PFSK-1 (cell line): ENCODE results near the gene CPTP.

Experiments used
- FOXP2 ChIP-seq: optimal IDR thresholded peaks from 2 replicates; pipeline ENCODE3; 2011; ENCODE audit warnings: borderline replicate concordance, control low read depth, inconsistent platforms; ENCODE audit not compliant: insufficient read depth; ENCODE audit errors: extremely low read length, extremely low read depth
- POLR2AphosphoS5 ChIP-seq: IDR thresholded peaks from 2 replicates; pipeline ENCODE4 v1.6.1; 2012; ENCODE audit warnings: low read depth, mild to moderate bottlenecking, control low read depth, low read length, moderate library complexity
- REST ChIP-seq, 2 experiments: IDR thresholded peaks; 2 replicates each; pipeline versions ENCODE4 v1.6.1 to v1.8.0; 2011 to 2012; ENCODE audit warnings: low read depth in 2 of 2, low read length in 2 of 2, control low read depth in 1 of 2, inconsistent platforms in 1 of 2, mild to moderate bottlenecking in 1 of 2, moderate library complexity in 1 of 2; ENCODE audit not compliant: insufficient read depth in 1 of 2
- SIN3A ChIP-seq: IDR thresholded peaks from 2 replicates; pipeline ENCODE4 v1.6.1; 2012; ENCODE audit warnings: mild to moderate bottlenecking, low read length, moderate library complexity, borderline replicate concordance; ENCODE audit not compliant: insufficient read depth
- TAF1 ChIP-seq: IDR thresholded peaks from 2 replicates; pipeline ENCODE4 v1.6.1; 2012; ENCODE audit warnings: low read length, control low read depth, borderline replicate concordance; ENCODE audit not compliant: insufficient read depth

DNA sequence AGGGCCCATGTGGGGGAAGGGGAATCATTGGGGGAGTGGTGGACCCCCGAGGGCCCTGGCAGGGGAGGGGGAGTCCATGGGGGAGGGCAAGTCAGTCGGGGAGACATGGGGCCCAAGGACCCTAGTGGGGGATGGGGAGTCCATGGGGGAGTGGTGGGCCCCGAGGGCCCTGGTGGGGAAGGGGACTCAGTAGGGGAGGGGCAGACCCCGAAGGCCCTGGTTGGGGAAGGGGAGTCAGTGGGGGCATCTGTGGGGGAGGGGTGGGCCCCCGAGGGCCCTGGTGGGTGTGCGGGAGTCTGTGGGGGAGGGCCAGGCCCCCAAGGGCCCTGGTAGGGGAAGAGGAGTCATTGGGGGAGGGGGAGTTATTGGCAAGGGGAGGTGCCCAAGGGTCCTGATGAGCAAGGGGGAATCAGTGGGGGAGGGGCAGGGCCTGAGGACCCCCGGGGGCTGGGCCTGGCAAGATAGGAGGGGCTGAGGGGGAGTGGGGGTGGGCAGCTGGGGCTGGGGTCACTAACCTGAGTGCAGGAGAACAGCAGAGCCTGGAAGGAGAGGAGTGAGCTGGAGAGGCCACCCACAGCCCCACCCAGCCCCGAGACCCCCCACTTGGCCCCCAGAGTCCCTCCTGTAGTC is 31.7 kb downstream of the CPTP start:
- TF ChIP-seq TAF1 (no peak), SIN3A (no peak), POLR2AphosphoS5 (no peak), REST (IDR thresholded peaks at IDR 0.05; ENCODE audit: insufficient read depth in 1 of 2, low read depth in 2 of 2, low read length in 2 of 2) (no peak), FOXP2 (no peak)
